Choroid plexus epithelial cell (primary cell): ENCODE results near the gene EYA3.

Source experiments
- DNase-seq: peaks from one replicate; pipeline ENCODE4 v3.0.0-alpha.2; 2010; ENCODE audit warnings: low read depth
- H3K4me3 ChIP-seq: 2 replicates; pipeline ENCODE4 v1.5.1; 2011; ENCODE audit warnings: low read depth, mild to moderate bottlenecking, control low read depth, low read length, moderate library complexity
- TF ChIP-seq, protein P1 (sequence below): conservative IDR thresholded peaks from 2 replicates; pipeline ENCODE4 v1.5.1; 2011; ENCODE audit warnings: low read depth, mild to moderate bottlenecking, control low read depth, inconsistent platforms, low read length, moderate library complexity

EYA3 gene

DNA sequence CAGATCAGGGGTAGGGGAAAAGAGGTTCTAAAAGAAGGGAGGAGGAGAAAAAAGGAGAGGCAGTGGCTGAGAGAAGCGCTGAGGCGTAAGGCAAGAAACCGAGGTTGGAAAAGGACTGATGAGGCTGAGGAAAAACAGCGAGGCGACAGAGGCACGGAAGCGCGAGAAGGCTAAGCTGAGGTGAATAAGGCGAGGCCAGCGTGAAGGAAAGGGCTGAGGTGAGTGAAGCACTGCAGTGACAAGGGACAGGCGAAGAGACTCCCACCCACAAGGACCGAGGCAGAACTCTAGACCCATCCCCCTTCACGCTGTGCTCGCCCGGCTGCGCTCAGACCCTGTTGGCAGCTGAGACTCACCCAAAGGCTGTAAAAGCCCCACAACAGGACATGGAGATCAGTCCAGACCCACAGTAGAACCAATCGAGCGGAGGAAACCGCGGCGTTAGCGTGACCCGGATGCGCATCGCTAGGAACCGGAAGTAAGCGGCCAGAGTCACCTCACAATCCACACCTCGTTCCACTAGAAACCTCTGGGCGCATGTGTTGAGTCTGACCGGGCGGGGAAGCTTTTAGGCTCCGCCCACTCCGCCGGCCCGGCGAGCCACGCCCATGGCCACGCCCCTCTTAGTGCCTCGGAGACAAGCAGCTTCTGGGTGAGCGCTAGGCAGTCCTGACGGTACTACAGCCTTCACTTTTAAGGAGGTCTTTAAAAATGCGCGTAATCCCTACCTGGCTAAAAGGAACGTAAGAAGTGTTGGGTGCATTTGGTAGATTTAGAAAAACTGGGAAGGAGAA lies at the start of gene EYA3:
Gene EYA3, minus strand, starts transcription at position 443 of the 794 bp plus-strand sequence. CDS start 30,584 bp downstream, outside the sequence.
- DNase-seq: peak; percentile 99
- TF ChIP-seq, protein P1, sequence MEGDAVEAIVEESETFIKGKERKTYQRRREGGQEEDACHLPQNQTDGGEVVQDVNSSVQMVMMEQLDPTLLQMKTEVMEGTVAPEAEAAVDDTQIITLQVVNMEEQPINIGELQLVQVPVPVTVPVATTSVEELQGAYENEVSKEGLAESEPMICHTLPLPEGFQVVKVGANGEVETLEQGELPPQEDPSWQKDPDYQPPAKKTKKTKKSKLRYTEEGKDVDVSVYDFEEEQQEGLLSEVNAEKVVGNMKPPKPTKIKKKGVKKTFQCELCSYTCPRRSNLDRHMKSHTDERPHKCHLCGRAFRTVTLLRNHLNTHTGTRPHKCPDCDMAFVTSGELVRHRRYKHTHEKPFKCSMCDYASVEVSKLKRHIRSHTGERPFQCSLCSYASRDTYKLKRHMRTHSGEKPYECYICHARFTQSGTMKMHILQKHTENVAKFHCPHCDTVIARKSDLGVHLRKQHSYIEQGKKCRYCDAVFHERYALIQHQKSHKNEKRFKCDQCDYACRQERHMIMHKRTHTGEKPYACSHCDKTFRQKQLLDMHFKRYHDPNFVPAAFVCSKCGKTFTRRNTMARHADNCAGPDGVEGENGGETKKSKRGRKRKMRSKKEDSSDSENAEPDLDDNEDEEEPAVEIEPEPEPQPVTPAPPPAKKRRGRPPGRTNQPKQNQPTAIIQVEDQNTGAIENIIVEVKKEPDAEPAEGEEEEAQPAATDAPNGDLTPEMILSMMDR: no peak
- peak within 1 kb of the TSS; percentile 79 for H3K4me3 ChIP-seq

- TF ChIP-seq, protein P1: no peak
- no peak overlapping the region for H3K4me3 ChIP-seq
- peak; percentile 20 for DNase-seq
Measured at GRCh38 chr1:28136922-28137613, 48.7 kb upstream of the EYA3 start.

DNA sequence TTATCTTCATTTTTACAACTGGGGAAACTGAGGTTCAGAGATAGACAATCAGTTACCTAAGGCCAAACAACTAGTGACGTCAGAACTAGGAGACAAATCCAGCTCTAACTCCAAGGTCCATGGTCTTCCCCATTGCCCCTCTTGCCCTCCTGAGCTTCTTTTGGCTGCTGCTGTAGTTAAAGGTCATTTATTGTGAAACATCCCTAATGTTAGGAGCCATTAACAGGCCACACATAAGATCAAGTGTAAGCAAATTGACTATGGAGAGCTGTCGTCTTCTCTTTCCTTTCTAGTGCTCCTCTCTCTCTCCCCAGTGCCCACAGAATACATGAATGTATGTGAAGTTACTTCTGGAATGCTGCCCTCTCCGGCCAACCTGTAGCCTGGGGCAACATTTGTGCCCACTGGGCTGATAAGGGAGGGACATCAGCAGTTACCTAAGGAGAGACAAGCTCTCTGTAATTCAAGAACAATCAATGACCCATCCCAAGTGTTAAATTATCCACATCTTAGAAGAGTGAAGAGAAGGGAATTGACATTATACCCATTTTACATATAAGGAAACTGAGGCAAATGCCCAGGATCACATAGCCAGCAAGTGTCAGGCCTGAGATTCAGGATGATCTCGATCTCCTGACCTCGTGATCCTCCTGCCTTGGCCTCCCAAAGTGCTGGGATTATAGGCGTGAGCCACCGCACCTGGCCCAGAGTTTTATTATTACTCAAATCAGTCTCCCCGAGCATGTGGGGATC lies 47.9 kb upstream of the EYA3 start:
- H3K4me3 ChIP-seq: no peak overlapping the region
- DNase-seq: no peak
- TF ChIP-seq, protein P1: no peak

DNA sequence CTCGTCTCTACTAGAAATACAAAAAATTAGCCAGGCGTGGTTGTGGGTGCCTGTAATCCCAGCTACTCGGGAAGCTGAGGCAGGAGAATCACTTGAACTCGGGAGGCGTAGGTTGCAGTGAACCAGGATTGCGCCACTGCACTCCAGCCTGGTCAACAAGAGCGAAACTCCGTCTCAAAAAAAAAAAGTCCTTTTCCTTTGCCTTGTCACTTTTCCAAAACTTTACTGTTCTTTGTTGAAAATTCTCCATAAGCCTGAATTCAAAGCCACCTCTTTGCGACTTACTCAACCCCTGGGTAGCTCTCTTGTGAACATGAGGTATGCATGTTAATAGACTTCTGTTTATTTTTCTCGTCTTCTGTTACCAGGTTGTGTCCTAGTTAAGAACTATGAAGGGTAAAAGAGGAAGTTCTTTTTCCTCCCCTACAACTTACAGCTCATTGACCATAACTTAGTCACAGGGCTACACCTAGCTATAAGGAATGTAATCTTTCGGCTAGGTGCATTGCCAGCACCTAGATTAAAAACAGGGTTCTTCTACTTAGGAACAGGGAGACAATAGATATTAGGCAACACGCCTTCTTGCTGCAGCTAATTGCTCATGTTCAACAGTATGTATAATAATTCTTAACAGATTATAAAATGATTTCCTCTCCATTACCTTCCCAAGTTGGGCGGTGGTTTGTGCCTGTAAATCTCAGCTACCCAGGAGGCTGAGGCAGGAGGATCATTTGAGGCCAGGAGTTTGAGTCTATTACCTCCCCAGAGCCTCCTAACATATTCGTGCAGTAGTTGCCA lies 47.2 kb upstream of the EYA3 start:
- peak; percentile 36 for DNase-seq
- no peak overlapping the region for H3K4me3 ChIP-seq
- TF ChIP-seq, protein P1: no peak

- H3K4me3 ChIP-seq: no peak overlapping the region
- TF ChIP-seq, protein P1: no peak
- DNase-seq: no peak
Measured at GRCh38 chr1:28134651-28135207, 46.3 kb upstream of the EYA3 start.
